HCT116 (cell line): ENCODE measurements around the gene LRP2BP.

ENCODE experiments used
- EGR1 ChIP-seq: IDR thresholded peaks from 2 replicates; pipeline ENCODE4 v1.6.1; 2012; ENCODE audit warnings: low read depth
- EZH2 ChIP-seq: fragments of 200-600 bp; sonication (generic); IDR thresholded peaks from 2 replicates; pipeline ENCODE4 v1.6.1; 2017; ENCODE audit warnings: antibody characterized with exemption, mixed run types
- JUND ChIP-seq: IDR thresholded peaks from 2 replicates; pipeline ENCODE4 v1.6.1; 2012
- MAX ChIP-seq: IDR thresholded peaks from 2 replicates; pipeline ENCODE4 v1.6.1; 2012
- POLR2A ChIP-seq: IDR thresholded peaks from 2 replicates; pipeline ENCODE4 v1.7.0; 2011; ENCODE audit warnings: borderline replicate concordance; ENCODE audit not compliant: insufficient read depth, insufficient read length; ENCODE audit errors: extremely low read depth
- REST ChIP-seq: IDR thresholded peaks from 2 replicates; pipeline ENCODE4 v1.6.1; 2012; ENCODE audit warnings: low read depth
- SIN3A ChIP-seq: IDR thresholded peaks from 2 replicates; pipeline ENCODE4 v1.6.1; 2012; ENCODE audit warnings: low read depth
- SP1 ChIP-seq: IDR thresholded peaks from 2 replicates; pipeline ENCODE4 v1.6.1; 2012; ENCODE audit warnings: low read depth
- TF ChIP-seq, protein P1 (sequence below), 3 experiments: fragments of 200-600 bp in 1 of 3; sonication (generic) in 1 of 3; IDR thresholded peaks in 2 of 3; conservative IDR thresholded peaks in 1 of 3; 2 replicates each; pipeline ENCODE4 v1.5.1; 2012 to 2017; ENCODE audit warnings: low read depth in 2 of 3, low read length in 2 of 3, antibody characterized with exemption in 1 of 3, borderline replicate concordance in 1 of 3, control low read depth in 1 of 3, mild to moderate bottlenecking in 1 of 3, mixed read lengths in 1 of 3, mixed run types in 1 of 3, moderate library complexity in 1 of 3; ENCODE audit not compliant: insufficient read depth in 1 of 3

- TF ChIP-seq, protein P1, sequence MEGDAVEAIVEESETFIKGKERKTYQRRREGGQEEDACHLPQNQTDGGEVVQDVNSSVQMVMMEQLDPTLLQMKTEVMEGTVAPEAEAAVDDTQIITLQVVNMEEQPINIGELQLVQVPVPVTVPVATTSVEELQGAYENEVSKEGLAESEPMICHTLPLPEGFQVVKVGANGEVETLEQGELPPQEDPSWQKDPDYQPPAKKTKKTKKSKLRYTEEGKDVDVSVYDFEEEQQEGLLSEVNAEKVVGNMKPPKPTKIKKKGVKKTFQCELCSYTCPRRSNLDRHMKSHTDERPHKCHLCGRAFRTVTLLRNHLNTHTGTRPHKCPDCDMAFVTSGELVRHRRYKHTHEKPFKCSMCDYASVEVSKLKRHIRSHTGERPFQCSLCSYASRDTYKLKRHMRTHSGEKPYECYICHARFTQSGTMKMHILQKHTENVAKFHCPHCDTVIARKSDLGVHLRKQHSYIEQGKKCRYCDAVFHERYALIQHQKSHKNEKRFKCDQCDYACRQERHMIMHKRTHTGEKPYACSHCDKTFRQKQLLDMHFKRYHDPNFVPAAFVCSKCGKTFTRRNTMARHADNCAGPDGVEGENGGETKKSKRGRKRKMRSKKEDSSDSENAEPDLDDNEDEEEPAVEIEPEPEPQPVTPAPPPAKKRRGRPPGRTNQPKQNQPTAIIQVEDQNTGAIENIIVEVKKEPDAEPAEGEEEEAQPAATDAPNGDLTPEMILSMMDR (IDR thresholded peaks at IDR 0.05 in 2 of 3, conservative IDR thresholded peaks at IDR 0.05 in 1 of 3; ENCODE audit: borderline replicate concordance in 1 of 3, insufficient read depth in 1 of 3, low read depth in 2 of 3, low read length in 2 of 3): no peak
- TF ChIP-seq SP1 (no peak), POLR2A (no peak), MAX (no peak), SIN3A (no peak), JUND (no peak), EGR1 (no peak), EZH2 (no peak), REST (no peak)
Observed at GRCh38 chr4:185387957-185388356, 7.8 kb downstream of the LRP2BP start.
